NCI-H146 treated with DMSO at 0.1 percent for 48 hours (cell line): ENCODE results near the gene CYP27B1.
"Not testable (repeated sequence)": the region's sequence is repeated elsewhere in the genome, so short reads cannot be mapped to it uniquely, and the experiment has no call there.

ENCODE experiments used
- DNase-seq: peaks from one replicate; lab custom pipeline; 2025; ENCODE audit not compliant: unreplicated experiment; lab: John Stamatoyannopoulos, UW

Gene CYP27B1

DNA sequence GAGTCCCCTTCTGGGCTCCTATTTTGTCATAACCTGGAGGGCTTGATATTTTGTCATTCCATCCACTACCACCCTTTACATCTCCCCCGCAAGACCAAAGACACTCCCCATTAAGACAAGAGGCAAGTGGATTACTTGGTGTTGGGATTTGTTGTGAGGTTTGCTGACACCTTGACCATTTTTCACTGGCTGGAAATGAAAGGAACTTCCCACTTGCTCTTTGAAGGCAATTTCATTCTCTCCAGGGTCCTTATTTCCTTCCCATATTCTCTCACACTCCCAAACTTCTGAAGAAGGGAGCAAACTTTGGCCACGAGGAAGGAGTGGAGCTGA, 43.3 kb downstream of the CYP27B1 start:
- no peak for DNase-seq

DNA sequence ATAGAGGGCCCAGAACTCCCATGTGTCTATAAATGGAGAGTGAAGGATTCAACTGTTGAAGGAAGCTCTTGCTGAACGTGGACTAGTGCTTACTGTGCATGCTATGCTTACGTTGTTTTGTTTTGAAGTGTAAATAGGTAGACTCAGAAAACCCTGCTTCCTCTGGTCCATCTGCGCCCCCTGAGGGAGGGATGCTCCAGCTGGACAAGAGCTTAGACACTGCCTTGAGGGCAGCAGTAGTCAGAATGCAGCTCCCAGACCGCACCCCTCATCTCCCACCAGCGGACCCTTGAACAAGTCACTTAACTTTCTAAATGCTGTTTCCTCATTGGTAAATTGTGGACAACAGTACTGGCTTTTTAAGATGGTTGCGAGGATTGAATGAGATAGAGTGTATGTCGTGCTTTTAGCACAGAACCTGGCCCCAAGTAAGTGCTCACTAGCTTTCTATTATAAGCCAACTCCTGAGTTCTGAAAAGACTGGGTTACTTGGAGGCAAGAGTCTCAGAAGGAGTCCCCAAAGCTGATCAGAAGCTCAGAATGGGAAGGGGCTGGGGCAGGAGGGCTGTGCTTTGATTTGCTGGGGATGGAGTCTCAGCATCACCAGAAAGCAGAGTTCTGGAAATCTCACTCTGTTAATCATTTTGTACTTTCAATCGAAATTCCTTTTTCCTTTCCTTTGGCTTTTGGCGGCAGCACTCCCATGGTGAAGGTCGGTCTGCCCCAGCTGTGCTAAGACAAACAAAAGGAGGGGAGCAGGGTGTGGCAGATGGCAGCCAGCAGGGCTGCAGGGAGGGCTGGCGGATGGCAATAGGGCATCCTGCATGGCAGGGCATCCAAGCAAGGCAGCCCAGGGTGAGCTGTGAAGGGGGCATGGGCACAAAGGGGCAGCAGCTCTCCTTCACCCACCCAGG, 43.9 kb downstream of the CYP27B1 start:
- no peak for DNase-seq

DNA sequence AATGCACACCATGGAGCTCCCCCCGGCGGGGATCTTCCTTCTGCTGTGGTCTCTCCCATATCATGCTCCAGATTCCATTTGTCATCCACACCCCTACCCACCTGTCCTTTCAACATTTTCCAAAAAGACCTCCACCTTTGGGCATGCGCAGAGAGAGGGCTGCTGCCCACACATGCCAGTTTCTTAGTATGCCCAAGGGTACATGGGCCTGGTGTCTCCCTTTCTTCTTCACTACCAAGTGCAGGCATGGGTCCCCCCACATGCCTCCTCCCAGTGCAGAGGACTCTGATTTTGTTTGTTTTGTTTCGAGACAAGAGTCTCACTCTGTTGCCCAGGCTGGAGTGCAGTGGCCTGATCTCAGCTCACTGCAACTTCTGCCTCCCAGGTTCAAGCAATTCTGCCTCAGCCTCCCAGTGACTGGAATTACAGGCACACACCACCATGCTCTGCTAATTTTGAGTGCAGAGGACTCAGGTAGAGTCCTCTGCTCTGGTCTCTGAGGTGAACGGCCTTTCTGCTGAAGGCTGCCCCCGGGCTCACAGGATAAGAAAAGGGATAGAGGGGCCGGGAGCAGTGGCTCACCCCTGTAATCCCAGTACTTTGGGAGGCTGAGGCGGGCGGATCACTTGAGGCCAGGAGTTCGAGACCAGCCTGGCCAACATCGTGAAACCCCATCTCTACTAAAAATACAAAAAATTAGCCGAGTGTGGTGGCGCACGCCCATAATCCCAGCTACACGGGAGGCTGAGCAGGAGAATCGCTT, 44.9 kb downstream of the CYP27B1 start:
- DNase-seq, result not testable (repeated sequence)

DNA sequence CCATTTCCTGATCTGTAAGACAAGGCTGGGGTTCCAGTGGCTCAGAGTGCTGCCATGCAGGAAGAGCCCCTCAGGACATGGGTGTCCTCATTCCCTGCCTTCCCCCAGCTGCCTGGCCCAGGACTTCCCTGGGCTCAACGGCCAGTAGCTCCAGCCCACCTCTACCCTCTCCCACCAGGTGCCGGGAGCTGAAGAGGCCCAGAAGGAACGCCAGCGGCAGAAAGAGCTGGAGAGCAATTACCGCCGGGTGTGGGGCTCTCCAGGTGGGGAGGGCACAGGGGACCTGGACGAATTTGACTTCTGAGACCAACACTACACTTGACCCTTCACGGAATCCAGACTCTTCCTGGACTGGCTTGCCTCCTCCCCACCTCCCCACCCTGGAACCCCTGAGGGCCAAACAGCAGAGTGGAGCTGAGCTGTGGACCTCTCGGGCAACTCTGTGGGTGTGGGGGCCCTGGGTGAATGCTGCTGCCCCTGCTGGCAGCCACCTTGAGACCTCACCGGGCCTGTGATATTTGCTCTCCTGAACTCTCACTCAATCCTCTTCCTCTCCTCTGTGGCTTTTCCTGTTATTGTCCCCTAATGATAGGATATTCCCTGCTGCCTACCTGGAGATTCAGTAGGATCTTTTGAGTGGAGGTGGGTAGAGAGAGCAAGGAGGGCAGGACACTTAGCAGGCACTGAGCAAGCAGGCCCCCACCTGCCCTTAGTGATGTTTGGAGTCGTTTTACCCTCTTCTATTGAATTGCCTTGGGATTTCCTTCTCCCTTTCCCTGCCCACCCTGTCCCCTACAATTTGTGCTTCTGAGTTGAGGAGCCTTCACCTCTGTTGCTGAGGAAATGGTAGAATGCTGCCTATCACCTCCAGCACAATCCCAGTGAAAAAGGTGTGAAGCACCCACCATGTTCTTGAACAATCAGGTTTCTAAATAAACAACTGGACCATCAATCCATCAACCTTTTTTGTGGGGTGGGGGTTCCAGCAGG, 46.0 kb downstream of the CYP27B1 start:
- no peak for DNase-seq

DNA sequence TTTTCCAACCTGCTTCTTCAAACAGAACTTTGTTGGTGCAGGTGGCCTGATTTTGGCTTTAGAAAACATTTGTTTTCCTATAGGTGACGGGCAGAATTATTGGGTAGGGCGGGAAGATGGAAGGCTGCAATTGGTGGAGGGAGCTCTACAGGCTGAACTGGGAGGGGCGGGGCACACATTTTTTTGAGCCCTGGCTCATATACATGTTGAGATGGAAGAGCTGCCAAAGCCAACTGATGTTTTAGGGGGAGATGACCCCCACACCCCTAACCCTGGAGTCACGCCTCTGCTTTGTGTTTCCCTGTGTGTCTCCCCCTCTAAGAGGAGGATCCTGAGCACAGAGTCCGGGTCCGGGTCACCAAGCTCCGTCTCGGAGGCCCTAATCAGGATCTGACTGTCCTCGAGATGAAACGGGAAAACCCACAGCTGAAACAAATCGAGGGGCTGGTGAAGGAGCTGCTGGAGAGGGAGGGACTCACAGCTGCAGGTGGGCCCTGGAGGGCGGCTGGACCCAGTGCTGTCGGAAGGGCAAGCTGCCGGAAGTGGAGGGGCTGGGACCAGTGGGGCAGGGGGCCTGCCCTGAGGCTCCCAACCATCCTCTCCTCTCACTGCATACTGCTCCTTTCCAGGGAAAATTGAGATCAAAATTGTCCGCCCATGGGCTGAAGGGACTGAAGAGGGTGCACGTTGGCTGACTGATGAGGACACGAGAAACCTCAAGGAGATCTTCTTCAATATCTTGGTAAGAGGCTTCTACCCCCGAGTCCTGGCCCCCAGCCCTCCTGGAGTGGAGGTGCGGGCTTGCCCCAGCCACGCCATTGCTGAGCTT, 46.9 kb downstream of the CYP27B1 start:
- DNase-seq, result no peak

DNA sequence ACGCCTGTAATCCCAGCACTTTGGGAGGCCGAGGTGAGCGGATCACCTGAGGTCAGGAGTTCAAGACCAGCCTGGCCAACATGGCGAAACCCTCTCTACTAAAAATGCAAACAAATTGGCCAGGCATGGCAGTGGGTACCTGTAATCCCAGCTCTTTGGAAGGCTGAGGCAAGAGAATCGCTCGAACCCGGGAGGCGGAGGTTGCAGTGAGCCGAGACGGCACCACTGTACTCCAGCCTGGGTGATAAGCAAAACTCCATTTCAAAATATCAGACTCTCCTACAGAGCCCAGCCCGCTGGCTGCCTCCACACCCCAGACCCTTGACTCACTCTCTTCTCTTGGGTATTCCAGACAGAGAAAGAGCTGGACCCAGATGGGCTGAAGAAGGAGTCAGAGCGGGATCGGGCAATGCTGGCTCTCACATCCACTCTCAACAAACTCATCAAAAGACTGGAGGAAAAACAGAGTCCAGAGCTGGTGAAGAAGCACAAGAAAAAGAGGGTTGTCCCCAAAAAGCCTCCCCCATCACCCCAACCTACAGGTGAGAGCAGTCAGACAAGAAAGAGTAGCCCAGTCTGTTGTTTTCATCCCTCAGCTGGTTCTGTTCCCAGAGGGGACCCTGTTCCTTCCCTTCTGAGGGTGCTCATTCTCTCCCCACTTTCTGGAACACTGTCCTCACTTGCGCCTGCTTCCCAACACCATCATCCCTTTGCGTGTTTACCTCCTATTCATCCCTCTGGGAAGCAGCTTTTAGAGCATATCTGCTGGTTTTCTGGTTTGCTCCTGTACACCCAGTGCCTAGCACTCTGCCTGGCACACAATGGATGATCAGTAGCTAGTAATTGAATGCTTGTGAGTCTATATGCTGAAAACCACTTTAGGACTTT, 48.0 kb downstream of the CYP27B1 start:
- no peak for DNase-seq

DNA sequence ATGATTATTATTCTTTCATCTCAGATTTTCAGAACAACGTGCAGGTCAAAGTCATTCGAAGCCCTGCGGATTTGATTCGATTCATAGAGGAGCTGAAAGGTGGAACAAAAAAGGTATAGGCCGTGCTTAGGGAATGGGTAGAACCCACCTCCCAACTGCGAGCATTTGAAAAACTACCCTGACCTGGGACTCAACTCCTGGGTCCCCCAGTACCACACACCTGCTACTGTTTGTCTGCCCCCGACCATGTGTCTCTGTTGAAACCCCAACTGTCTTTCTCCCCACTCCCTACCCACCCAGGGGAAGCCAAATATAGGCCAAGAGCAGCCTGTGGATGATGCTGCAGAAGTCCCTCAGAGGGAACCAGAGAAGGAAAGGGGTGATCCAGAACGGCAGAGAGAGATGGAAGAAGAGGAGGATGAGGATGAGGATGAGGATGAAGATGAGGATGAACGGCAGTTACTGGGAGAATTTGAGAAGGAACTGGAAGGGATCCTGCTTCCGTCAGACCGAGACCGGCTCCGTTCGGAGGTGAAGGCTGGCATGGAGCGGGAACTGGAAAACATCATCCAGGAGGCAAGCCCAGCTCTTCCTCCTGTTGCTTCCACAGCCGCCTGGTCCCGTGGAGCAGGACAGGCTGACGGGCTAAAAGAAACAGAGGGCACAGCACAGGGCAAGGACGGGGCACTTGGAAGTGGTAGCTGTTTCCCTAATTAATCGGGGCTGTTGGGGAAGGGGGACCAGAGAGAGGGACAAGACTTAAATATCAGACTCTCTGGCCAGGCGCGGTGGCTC, 48.8 kb downstream of the CYP27B1 start:
- DNase-seq, result no peak

DNA sequence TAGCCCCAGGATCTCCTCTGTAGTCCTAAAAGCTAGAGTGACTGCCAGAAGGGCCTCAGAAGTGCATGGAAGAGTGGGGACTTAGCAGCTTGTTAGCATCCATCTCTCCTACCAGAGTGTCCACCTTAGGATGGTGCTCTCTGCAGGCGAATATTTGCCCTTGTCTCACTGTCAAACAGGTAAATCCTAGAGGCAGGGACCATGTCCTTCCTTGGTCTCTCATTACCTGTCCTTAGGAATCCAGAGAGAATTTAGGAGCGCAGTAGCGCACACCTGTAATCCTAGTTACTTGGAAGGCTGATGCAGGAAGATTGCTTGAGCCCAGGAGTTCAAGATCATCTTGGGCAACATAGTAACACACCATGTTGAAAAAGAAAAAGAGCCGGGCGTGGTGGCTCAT, 49.7 kb downstream of the CYP27B1 start:
- DNase-seq, result no peak

DNA sequence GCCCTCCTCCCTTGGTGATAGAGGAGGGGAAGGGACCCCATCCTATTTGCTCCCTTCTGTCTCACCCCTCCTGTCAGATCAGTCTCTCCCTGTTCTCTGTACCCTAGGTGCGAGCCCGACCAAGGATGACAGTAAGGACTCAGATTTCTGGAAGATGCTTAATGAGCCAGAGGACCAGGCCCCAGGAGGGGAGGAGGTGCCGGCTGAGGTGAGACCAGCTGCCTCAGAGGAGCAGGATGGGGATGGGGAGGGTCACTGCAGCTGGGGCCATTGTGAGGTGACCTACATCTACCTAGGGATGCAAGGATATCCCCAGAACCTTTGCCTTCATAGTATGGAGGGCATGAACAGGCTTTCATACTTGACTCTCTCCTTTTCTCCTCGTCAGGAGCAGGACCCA, 50.6 kb downstream of the CYP27B1 start:
- DNase-seq, result no peak

DNA sequence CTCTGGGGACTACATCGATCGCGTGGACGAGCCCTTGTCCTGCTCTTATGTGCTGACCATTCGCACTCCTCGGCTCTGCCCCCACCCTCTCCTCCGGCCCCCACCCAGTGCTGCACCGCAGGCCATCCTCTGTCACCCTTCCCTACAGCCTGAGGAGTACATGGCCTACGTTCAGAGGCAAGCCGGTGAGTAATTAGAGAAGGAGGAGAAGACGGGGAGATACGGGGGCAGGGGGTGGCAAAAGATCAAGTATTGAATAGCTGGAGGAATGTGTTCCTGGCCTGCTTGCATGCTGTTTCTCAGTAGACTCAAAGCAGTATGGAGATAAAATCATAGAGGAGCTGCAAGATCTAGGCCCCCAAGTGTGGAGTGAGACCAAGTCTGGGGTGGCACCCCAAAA, 51.1 kb downstream of the CYP27B1 start:
- no peak for DNase-seq

DNA sequence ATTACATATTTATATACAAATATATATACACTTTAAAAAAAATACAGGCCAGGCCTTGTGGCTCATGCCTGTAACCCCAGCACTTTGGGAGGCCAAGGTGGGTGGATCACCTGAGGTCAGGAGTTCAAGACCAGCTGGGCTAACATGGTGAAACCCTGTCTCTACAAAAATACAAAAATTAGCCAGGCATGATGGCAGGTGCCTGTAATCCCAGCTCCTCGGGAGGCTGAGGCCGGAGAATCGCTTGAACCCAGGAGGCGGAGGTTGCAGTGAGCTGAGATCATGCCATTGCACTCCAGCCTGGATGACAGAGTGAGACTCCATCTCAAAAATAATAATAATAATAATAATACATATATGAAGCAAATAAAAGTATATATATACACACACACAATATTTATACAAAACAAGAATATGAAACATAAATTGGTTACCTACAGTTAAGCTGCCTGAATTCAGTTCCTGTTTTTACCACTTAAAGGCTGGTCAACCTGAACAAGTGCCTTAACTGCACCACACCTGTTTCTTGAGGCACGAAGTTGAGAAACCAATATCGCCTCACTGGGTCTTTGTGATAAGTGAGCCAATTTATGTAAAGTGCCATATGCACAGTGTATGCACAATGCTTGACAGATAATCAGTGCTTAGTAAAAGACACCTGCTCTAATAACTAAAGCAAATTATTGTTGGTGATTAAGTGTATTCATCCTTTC, 51.7 kb downstream of the CYP27B1 start:
- not testable (repeated sequence) for DNase-seq

DNA sequence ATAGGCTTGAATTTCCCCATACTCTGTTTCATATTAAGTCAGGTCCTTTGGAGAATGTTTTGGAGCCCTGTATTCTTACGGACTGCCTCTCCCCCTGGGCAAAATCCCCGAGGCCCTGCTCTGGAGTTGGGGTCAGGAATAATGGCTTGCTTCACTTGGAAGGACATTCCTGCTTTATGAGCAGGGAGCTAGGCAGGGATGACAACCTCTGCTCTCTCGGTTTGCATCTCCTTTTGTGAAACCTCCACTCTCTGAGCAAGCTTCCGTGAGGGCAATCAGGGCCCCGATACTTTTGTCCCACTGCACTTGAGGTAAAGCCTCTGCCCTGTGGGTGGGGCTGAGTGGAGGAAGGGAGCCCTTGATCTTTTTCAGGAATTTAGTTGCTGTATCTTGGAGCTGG, 53.7 kb downstream of the CYP27B1 start:
- no peak for DNase-seq

DNA sequence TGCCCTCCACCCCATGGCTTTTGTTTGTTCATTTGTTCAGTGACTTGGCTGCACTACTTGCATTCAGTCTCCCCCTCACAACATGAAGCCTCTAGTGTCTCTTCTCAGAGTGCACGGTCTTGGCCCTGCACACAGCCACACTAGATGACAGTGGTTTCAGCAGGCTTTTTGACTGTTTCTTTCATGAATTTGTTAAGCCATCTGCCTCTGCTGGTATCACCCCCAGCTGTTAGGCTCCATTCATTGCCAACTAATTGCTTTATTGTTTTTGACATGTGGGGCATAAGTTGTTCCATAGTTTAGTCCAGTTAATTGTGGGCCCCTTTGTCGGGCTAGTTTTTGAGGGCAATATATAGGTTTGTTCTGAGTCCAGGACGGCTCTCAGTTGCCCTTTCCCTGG, 54.2 kb downstream of the CYP27B1 start:
- no peak for DNase-seq
